ENCODE measurements around the gene PEBP1. TPM values are rescaled to one million over a fixed set of nuclear protein-coding genes. Genes with fewer than 3 reads are reported as not detected.
"Not testable (repeated sequence)": the region's sequence is repeated elsewhere in the genome, so short reads cannot be mapped to it uniquely, and the experiment has no call there.

PEBP1 gene
- total RNA-seq, 1 donor from 2014 or later, result 216 TPM

DNA sequence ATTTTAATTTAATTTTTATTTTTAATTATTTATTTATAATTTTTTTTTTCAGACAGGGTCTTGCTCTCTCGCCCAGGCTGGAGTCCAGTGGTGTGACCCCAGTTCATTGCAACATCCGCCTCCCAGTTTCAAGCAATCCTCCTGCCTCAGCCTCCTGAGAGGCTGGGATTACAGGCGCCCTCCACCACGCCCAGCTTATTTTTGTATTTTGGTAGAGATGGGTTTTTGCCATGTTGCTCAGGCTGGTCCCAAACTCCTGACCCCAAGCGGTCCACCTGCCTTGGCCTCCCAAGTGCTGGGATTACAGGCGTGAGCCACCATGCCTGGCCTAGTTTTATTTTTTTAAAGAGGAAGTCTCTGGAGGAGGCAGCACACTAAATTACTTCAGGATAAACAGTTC is 13.7 kb upstream of the PEBP1 start:
- TF ChIP-seq CTCF (IDR thresholded peaks at IDR 0.05; ENCODE audit: unreplicated experiment), result no peak
- Mint-ChIP-seq H3K27me3 (no peaks in the 10 kb centered on the region), H3K4me3 (ENCODE audit: low read depth) (no peak overlapping the region), H3K9me3 (ENCODE audit: low read depth) (no peaks in the 10 kb centered on the region), H3K27ac (no peak overlapping the region), H3K36me3 (ENCODE audit: insufficient read depth) (peaks cover 4% of the 10 kb centered on the region), H3K4me1 (ENCODE audit: low read depth) (peaks cover 21% of the 10 kb centered on the region)
- no peak for DNase-seq (ENCODE audit: low spot score, unreplicated experiment)

- Mint-ChIP-seq H3K4me3 (ENCODE audit: low read depth) (no peak overlapping the region), H3K27me3 (no peaks in the 10 kb centered on the region), H3K9me3 (ENCODE audit: low read depth) (no peaks in the 10 kb centered on the region), H3K27ac (no peak overlapping the region), H3K4me1 (ENCODE audit: low read depth) (peaks cover 18% of the 10 kb centered on the region), H3K36me3 (ENCODE audit: insufficient read depth) (peaks cover 4% of the 10 kb centered on the region)
- DNase-seq (ENCODE audit: low spot score, unreplicated experiment), result no peak
- no peak for TF ChIP-seq CTCF (IDR thresholded peaks at IDR 0.05; ENCODE audit: unreplicated experiment)
These were observed 11.5 kb upstream of the PEBP1 start for GRCh38 chr12:118124333-118124874.

DNA sequence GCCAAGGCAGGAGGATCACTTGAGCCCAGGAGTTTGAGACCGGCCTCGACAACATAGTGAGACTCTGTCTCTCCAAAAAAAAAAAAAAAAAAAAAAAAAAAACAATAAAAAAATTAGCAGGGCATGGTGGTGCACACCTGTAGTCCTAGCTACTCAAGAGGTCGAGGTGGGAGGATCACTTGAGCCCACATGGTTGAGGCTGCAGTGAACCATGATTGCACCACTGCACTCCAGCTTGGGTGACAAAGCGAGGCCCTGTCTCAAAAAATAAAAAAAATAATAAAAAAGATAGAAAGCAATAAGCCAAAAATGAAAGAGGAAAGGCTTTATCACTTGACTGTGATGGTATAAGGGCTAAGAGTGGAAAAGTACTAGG is 10.2 kb upstream of the PEBP1 start:
- Mint-ChIP-seq H3K27me3 (no peaks in the 10 kb centered on the region), H3K9me3 (ENCODE audit: low read depth) (no peaks in the 10 kb centered on the region), H3K36me3 (ENCODE audit: insufficient read depth) (peaks cover 4% of the 10 kb centered on the region), H3K4me3 (ENCODE audit: low read depth) (no peak overlapping the region), H3K27ac (no peak overlapping the region), H3K4me1 (ENCODE audit: low read depth) (peaks cover 13% of the 10 kb centered on the region)
- DNase-seq (ENCODE audit: low spot score, unreplicated experiment), result no peak
- no peak for TF ChIP-seq CTCF (IDR thresholded peaks at IDR 0.05; ENCODE audit: unreplicated experiment)

DNA sequence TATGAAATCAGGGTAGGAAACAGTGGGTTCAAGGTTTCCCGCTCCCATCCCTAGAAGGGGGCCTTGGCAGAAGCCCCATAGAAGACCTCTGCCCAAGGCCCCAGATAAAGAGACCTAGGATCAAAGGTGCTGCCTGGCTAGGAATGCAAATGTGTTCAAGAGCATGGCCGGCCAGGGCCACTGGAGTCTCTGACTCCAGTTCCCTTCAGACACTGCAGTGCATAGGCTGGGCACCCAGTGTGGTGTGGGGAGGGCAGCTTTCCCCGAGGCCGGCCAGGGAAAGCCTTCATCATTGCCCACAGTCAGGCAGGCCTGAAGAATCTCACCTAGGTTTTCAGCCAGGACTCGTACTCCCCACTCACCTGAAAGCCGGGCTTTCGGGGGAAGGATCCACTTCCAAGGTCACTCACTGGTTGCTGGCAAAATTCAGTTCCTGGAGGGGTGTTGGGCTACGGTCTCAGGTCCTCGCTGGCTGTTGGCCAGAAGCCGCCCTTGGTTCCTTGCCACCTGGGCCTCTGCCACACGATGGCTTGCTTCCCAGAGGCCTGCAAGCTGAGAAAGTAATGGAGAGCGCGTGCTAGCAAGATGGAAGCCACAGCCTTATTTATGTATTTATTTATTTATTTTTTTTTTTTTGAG is 9.7 kb upstream of the PEBP1 start:
- Mint-ChIP-seq H3K9me3 (ENCODE audit: low read depth) (no peaks in the 10 kb centered on the region), H3K4me3 (ENCODE audit: low read depth) (no peak overlapping the region), H3K4me1 (ENCODE audit: low read depth) (peaks cover 11% of the 10 kb centered on the region), H3K27ac (no peak overlapping the region), H3K27me3 (no peaks in the 10 kb centered on the region), H3K36me3 (ENCODE audit: insufficient read depth) (peaks cover 4% of the 10 kb centered on the region)
- no peak for DNase-seq (ENCODE audit: low spot score, unreplicated experiment)
- no peak for TF ChIP-seq CTCF (IDR thresholded peaks at IDR 0.05; ENCODE audit: unreplicated experiment)

DNA sequence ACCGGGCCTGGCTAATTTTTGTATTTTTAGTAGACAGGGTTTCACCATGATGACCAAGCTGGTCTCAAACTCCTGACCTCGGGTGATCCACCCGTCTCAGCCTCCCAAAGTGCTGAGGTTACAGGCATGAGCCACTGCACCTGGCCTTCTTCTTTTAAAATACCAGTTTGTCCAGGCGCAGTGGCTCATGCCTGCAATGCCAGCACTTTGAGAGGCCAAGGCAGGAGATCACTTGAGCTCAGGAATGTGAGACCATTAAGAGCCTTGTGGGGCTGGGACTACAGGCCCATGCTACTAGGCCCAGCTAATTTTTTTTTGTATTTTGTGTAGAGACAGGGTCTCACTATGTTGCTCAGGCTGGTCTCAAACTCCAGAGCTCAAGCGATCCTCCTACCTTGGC is 8.1 kb upstream of the PEBP1 start:
- Mint-ChIP-seq H3K4me3 (ENCODE audit: low read depth) (no peak overlapping the region), H3K9me3 (ENCODE audit: low read depth) (no peaks in the 10 kb centered on the region), H3K27ac (no peak overlapping the region), H3K27me3 (no peaks in the 10 kb centered on the region), H3K4me1 (ENCODE audit: low read depth) (peaks cover 8% of the 10 kb centered on the region), H3K36me3 (ENCODE audit: insufficient read depth) (peaks cover 4% of the 10 kb centered on the region)
- no peak for TF ChIP-seq CTCF (IDR thresholded peaks at IDR 0.05; ENCODE audit: unreplicated experiment)
- DNase-seq (ENCODE audit: low spot score, unreplicated experiment), result no peak

DNA sequence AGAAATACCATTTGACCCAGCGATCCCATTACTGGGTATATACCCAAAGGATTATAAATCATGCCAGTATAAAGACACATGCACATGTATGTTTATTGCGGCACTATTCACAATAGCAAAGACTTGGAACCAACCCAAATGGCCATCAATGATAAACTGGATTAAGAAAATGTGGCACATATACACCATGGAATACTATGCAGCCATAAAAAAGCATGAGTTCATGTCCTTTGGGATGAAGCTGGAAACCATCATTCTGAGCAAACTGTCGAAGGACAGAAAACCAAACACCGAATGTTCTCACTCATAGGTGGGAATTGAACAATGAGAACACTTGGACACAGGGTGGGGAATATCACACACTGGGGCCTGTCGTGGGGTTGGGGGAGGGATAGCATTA is 6.5 kb upstream of the PEBP1 start:
- not testable (repeated sequence) for H3K4me3 Mint-ChIP-seq (ENCODE audit: low read depth); H3K27me3 Mint-ChIP-seq; H3K9me3 Mint-ChIP-seq (ENCODE audit: low read depth); H3K4me1 Mint-ChIP-seq (ENCODE audit: low read depth); H3K36me3 Mint-ChIP-seq (ENCODE audit: insufficient read depth); H3K27ac Mint-ChIP-seq; DNase-seq (ENCODE audit: low spot score, unreplicated experiment)

Data from progenitor cell of endocrine pancreas (in vitro differentiated cells).